Ovary (tissue), 9 donors: ENCODE measurements around the gene MPLKIP. TPM values are rescaled to one million over a fixed set of nuclear protein-coding genes. Genes with fewer than 3 reads are reported as not detected.

Experiments used
- DNase-seq, 5 donors: peaks; one replicate each; pipeline ENCODE4 v3.0.0-alpha.2; 2019 to 2020
- H3K27ac ChIP-seq, 2 donors: fragments of 200-600 bp; one replicate each; pipeline versions ENCODE4 v1.5.1 to v1.8.0; 2019 to 2022
- H3K27me3 ChIP-seq: fragments of 200-600 bp; one replicate; pipeline ENCODE4 v1.8.0; 2022
- H3K36me3 ChIP-seq: fragments of 200-600 bp; sonication (generic); one replicate; pipeline ENCODE4 v1.5.1; 2019
- H3K4me1 ChIP-seq: one replicate; pipeline ENCODE4 v1.8.1; 2013; ENCODE audit warnings: mild to moderate bottlenecking, moderate library complexity; ENCODE audit not compliant: insufficient read depth
- H3K4me3 ChIP-seq: fragments of 200-600 bp; sonication (generic); one replicate; pipeline ENCODE4 v1.5.1; 2017
- H3K9me3 ChIP-seq, 2 donors: fragments of 200-600 bp in 1 of 2; sonication (generic) in 1 of 2; one replicate each; pipeline versions ENCODE4 v1.5.1 to v1.8.1; 2013 to 2019; ENCODE audit warnings: mild to moderate bottlenecking in 1 of 2, moderate library complexity in 1 of 2
- EP300 ChIP-seq: sonication (generic); formaldehyde crosslinking; IDR thresholded peaks from one replicate; pipeline ENCODE4 v1.6.1; 2017; ENCODE audit warnings: antibody characterized with exemption
- POLR2A ChIP-seq: fragments of 450-650 bp; IDR thresholded peaks from one replicate; pipeline ENCODE4 v1.6.1; 2017; ENCODE audit warnings: antibody characterized with exemption, mild to moderate bottlenecking, moderate library complexity
- WGBS, 3 donors: extraction: QIAGEN DNeasy Blood & Tissue Kit in 1 of 3; methylation state at CpG; one replicate each; pipeline versions ENCODE4 v1.1.5 to v1.1.7; 2013 to 2017; 5-methylcytosine and 5-hydroxymethylcytosine counted together
- intact Hi-C, 4 donors: fragments of 100-400 bp; cut with DNase I; formaldehyde crosslinking; loops; one replicate each; pipeline versions ENCODE4 v1.11.0 to v1.15.1; 2022 to 2023
- polyA plus RNA-seq, 2 donors: library from polyadenylated mRNA; stranded (reverse); fragments of 200-250 nt in 1 of 2; fragments of 350-450 nt in 1 of 2; fragmentation: Illumina TruSeq in 1 of 2; extraction: RNeasy Lipid Tissue Mini Kit (QIAGEN cat#74804) in 1 of 2; gene quantifications; one replicate each; pipeline ENCODE4 v1.2.3, GENCODE V29; 2013 to 2014
- small RNA-seq: library from RNA; depleted of rRNA; stranded (forward); fragments of <200 nt; gene quantifications from one replicate; pipeline ENCODE3, GENCODE V24; 2016
- total RNA-seq, 7 donors: library from RNA; depleted of rRNA in 2 of 7; stranded (reverse); fragments of >200 nt in 2 of 7; fragmentation: NEBNext Ultra II Directional in 3 of 7; extraction: Animal tissue kit (Norgen Biotek cat#: 25700) in 3 of 7; gene quantifications; one replicate each; pipeline versions ENCODE4 v1.1.0 to v1.2.4, GENCODE V29; 2016 to 2023
- TF ChIP-seq, protein P1 (sequence below), 3 donors: fragments of 450-650 bp in 2 of 3; fragments of 200-600 bp in 1 of 3; IDR thresholded peaks; one replicate each; pipeline versions ENCODE4 v1.5.1 to v1.8.0; 2016 to 2022; ENCODE audit warnings: antibody characterized with exemption in 3 of 3, mild to moderate bottlenecking in 1 of 3
- donor health status: DM: no; HTN: no; CAD: no; lungs with moderate emphysema.
- donor health status: DM: no; HTN: no; CAD: no.
- donor health status: Bipolar disorder and iron deficiency.
- donor health status: DM: yes; HTN: yes; CAD: no.
- donor health status: DM: no; HTN: no; CAD: no.
- donor health status: DM: yes; HTN: yes; CAD: no.

Gene MPLKIP
- total and polyA plus RNA-seq, 9 donors: 17.7 to 55.3 (median 31.7) TPM

DNA sequence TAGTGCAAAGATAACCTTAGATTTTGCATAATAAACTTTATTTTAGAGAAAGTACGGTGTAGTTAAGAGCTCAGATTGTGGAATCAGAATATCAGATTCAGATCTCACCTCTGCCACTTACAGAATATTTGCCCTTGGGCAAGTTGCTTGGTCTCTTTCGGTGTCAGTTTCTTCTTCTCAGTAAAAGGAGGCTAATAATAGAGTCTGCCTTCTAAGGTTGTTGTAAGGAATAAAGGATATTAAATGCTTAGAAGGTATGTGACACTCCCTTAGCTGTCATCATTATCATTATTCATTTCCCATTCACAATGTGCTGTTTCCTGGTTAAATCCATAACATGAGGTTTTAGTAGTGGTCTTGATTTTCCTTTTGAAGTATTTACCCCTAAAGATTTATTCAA, 42.2 kb downstream of the MPLKIP start:
- intact Hi-C loops: no loop called here
- no peak for TF ChIP-seq POLR2A
- TF ChIP-seq, protein P1, sequence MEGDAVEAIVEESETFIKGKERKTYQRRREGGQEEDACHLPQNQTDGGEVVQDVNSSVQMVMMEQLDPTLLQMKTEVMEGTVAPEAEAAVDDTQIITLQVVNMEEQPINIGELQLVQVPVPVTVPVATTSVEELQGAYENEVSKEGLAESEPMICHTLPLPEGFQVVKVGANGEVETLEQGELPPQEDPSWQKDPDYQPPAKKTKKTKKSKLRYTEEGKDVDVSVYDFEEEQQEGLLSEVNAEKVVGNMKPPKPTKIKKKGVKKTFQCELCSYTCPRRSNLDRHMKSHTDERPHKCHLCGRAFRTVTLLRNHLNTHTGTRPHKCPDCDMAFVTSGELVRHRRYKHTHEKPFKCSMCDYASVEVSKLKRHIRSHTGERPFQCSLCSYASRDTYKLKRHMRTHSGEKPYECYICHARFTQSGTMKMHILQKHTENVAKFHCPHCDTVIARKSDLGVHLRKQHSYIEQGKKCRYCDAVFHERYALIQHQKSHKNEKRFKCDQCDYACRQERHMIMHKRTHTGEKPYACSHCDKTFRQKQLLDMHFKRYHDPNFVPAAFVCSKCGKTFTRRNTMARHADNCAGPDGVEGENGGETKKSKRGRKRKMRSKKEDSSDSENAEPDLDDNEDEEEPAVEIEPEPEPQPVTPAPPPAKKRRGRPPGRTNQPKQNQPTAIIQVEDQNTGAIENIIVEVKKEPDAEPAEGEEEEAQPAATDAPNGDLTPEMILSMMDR (IDR thresholded peaks at IDR 0.05): no peak
- TF ChIP-seq EP300: no peak
- Histone ChIP-seq H3K9me3 (no peaks in the 10 kb centered on the region), H3K4me1 (peaks cover 6% of the 10 kb centered on the region), H3K27ac (no peak overlapping the region), H3K4me3 (no peak overlapping the region), H3K36me3 (no peaks in the 10 kb centered on the region), H3K27me3 (no peaks in the 10 kb centered on the region)
- DNase-seq: no peak
- WGBS, 3 donors: 90 to 94% (median 91%) methylated on average over 2 of the region's 2 CpGs

- Histone ChIP-seq H3K36me3 (no peaks in the 10 kb centered on the region), H3K9me3 (no peaks in the 10 kb centered on the region), H3K27ac (no peak overlapping the region), H3K4me1 (no peaks in the 10 kb centered on the region), H3K4me3 (no peak overlapping the region), H3K27me3 (no peaks in the 10 kb centered on the region)
- WGBS, 3 donors: 18 to 44% (median 23%) methylated on average over 3 of the region's 3 CpGs
- no peak for TF ChIP-seq POLR2A
- TF ChIP-seq, protein P1 (IDR thresholded peaks at IDR 0.05): no peak
- no peak for TF ChIP-seq EP300
- DNase-seq: no peak
- intact Hi-C loops: no loop called here
Observed at GRCh38 chr7:40077849-40078248, 56.6 kb downstream of the MPLKIP start.

Small RNAs within 50 kb of the gene (small RNA-seq; reads per million reads assigned to genes)
- gene AC006023.1 (not detected), gene AC006023.2 (not detected)

Other genes with a start within 250 kb of the MPLKIP start
- 100 to 1,000 TPM in 1 of 7 donors, 10 to 100 TPM in 6; 62.7 to 124 (median 81.3) TPM for gene CDK13, start 184.4 kb downstream of the MPLKIP start, total RNA-seq
- gene CDK13, start 184.4 kb downstream of the MPLKIP start, polyA plus RNA-seq: 10 to 100 TPM; 25.9 to 61.5 TPM
- 1 to 10 TPM; 3.4 to 9.3 (median 7.8) TPM for gene SUGCT, start 383 bp upstream of the MPLKIP start, total RNA-seq
- gene SUGCT, start 383 bp upstream of the MPLKIP start, polyA plus RNA-seq: 1 to 10 TPM; 4.3 to 8.9 TPM